Mesenchymal stem cell (in vitro differentiated cells and primary cell): ENCODE results near the gene CCDC149.

ENCODE experiments used
- DNase-seq: peaks from one replicate; pipeline ENCODE4 v3.0.0-alpha.2; 2013
- H2AFZ ChIP-seq: one replicate; pipeline ENCODE4 v1.6.1; 2013; ENCODE audit warnings: low read depth, mild to moderate bottlenecking, control low read depth, inconsistent platforms, low read length, moderate library complexity
- H2AK5ac ChIP-seq: 2 replicates; pipeline ENCODE4 v1.6.1; 2013; ENCODE audit warnings: low read length, moderate library complexity, mild to moderate bottlenecking, inconsistent platforms; ENCODE audit not compliant: severe bottlenecking
- H2BK120ac ChIP-seq: one replicate; pipeline ENCODE4 v1.6.1; 2013; ENCODE audit warnings: low read depth, mild to moderate bottlenecking, inconsistent platforms, low read length, moderate library complexity
- H2BK12ac ChIP-seq, 2 experiments: one replicate each; pipeline ENCODE4 v1.6.1; 2013; ENCODE audit warnings: inconsistent platforms in 2 of 2, low read length in 2 of 2, mild to moderate bottlenecking in 2 of 2, moderate library complexity in 2 of 2, control low read depth in 1 of 2
- H2BK15ac ChIP-seq: one replicate; pipeline ENCODE4 v1.6.1; 2013; ENCODE audit warnings: mild to moderate bottlenecking, low read depth, inconsistent platforms; ENCODE audit not compliant: poor library complexity, severe bottlenecking
- H2BK5ac ChIP-seq: 2 replicates; pipeline ENCODE4 v1.6.1; 2013; ENCODE audit warnings: low read depth, mild to moderate bottlenecking, low read length, control low read depth, inconsistent platforms; ENCODE audit not compliant: poor library complexity, severe bottlenecking
- H3K14ac ChIP-seq, 2 experiments: one replicate each; pipeline ENCODE4 v1.6.1; 2013; ENCODE audit warnings: inconsistent platforms in 2 of 2, low read length in 2 of 2, control low read depth in 1 of 2, mild to moderate bottlenecking in 1 of 2, moderate library complexity in 1 of 2
- H3K18ac ChIP-seq, 2 experiments: one replicate each; pipeline ENCODE4 v1.6.1; 2013; ENCODE audit warnings: inconsistent platforms in 2 of 2, low read length in 2 of 2, control low read depth in 1 of 2, low read depth in 1 of 2, mild to moderate bottlenecking in 1 of 2
- H3K23ac ChIP-seq, 2 experiments: one replicate each; pipeline ENCODE4 v1.6.1; 2013; ENCODE audit warnings: inconsistent platforms in 2 of 2, low read length in 2 of 2, mild to moderate bottlenecking in 2 of 2, moderate library complexity in 2 of 2, control low read depth in 1 of 2
- H3K27ac ChIP-seq: 2 replicates; pipeline ENCODE4 v1.5.1; 2013; ENCODE audit warnings: mild to moderate bottlenecking, moderate library complexity, low read length, control low read depth, inconsistent platforms; ENCODE audit not compliant: poor library complexity, severe bottlenecking
- H3K27me3 ChIP-seq, 2 experiments: 2 replicates each; pipeline versions ENCODE4 v1.6.1 to v1.7.0; 2013; ENCODE audit warnings: low read length in 2 of 2, mild to moderate bottlenecking in 2 of 2, moderate library complexity in 2 of 2, control low read depth in 1 of 2, inconsistent platforms in 1 of 2; ENCODE audit not compliant: control insufficient read depth in 1 of 2, insufficient read depth in 1 of 2
- H3K36me3 ChIP-seq, 2 experiments: 2 replicates each; pipeline versions ENCODE4 v1.6.1 to v1.7.0; 2013; ENCODE audit warnings: low read length in 2 of 2, control low read depth in 1 of 2, inconsistent platforms in 1 of 2, low read depth in 1 of 2, mild to moderate bottlenecking in 1 of 2; ENCODE audit not compliant: insufficient read depth in 2 of 2, control insufficient read depth in 1 of 2
- H3K4ac ChIP-seq, 2 experiments: one replicate each; pipeline ENCODE4 v1.6.1; 2013; ENCODE audit warnings: inconsistent platforms in 2 of 2, low read length in 2 of 2, mild to moderate bottlenecking in 2 of 2, moderate library complexity in 2 of 2, control low read depth in 1 of 2, low read depth in 1 of 2
- H3K4me1 ChIP-seq: 2 replicates; pipeline ENCODE4 v1.6.1; 2013; ENCODE audit warnings: low read depth, low read length, control low read depth; ENCODE audit not compliant: control insufficient read depth, insufficient read depth
- H3K4me2 ChIP-seq: 2 replicates; pipeline ENCODE4 v1.6.1; 2013; ENCODE audit warnings: low read length, mild to moderate bottlenecking, inconsistent platforms; ENCODE audit not compliant: poor library complexity, severe bottlenecking
- H3K4me3 ChIP-seq, 2 experiments: 2 replicates each; pipeline versions ENCODE4 v1.5.1 to v1.7.0; 2013; ENCODE audit warnings: low read length in 2 of 2, mild to moderate bottlenecking in 2 of 2, control low read depth in 1 of 2, low read depth in 1 of 2; ENCODE audit not compliant: insufficient read depth in 1 of 2
- H3K79me1 ChIP-seq: replicated peaks from 2 replicates; pipeline ENCODE4 v1.6.1; 2013; ENCODE audit warnings: mild to moderate bottlenecking, control low read depth, low read length, inconsistent platforms; ENCODE audit not compliant: poor library complexity, severe bottlenecking
- H3K9ac ChIP-seq: 2 replicates; pipeline ENCODE4 v1.7.0; 2013; ENCODE audit warnings: mild to moderate bottlenecking, low read length, moderate library complexity
- H3K9me3 ChIP-seq: 2 replicates; pipeline ENCODE4 v1.7.0; 2013; ENCODE audit warnings: mild to moderate bottlenecking, low read length; ENCODE audit not compliant: control insufficient read depth
- H4K8ac ChIP-seq: one replicate; pipeline ENCODE4 v1.6.1; 2013; ENCODE audit warnings: inconsistent platforms, mild to moderate bottlenecking, low read length, moderate library complexity
- H4K91ac ChIP-seq: one replicate; pipeline ENCODE4 v1.6.1; 2013; ENCODE audit warnings: mild to moderate bottlenecking, low read length, inconsistent platforms
- WGBS: methylation state at CpG from one replicate; pipeline ENCODE4 v1.1.7; 2013; ENCODE audit warnings: mixed read lengths; 5-methylcytosine and 5-hydroxymethylcytosine counted together

The CCDC149 gene

DNA sequence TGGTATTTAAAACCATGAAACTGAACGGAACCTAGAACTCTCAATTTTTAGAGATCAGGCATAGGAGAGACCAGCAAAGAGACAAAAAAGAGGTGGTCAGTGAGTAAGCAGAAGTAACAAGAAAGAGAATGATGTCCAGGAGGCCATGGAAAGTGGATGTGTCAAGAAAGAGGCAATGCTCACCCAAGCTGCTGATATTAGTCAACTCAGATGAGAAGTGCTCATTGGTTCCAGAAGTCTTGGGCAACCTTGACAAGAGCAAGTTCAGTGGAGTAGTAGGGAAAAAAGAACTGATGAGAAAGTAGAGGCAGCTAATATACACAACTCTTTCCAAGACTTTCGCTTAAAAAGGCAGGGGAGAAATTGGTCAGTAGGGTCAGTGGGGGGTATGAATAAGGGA is 23.0 kb upstream of the CCDC149 start:
- H4K91ac ChIP-seq, result no peak overlapping the region
- H2BK15ac ChIP-seq, result no peak overlapping the region
- no peak overlapping the region for H3K4me3 ChIP-seq
- H3K4me1 ChIP-seq, result no peaks in the 10 kb centered on the region
- no peaks in the 10 kb centered on the region for H3K36me3 ChIP-seq
- H2AFZ ChIP-seq, result no peak overlapping the region
- H3K4me2 ChIP-seq, result no peak overlapping the region
- no peak overlapping the region for H3K23ac ChIP-seq
- DNase-seq, result no peak
- no peak overlapping the region for H3K4ac ChIP-seq
- no peak overlapping the region for H4K8ac ChIP-seq
- no peak overlapping the region for H3K27ac ChIP-seq
- no peak overlapping the region for H2BK120ac ChIP-seq
- no peak overlapping the region for H2BK12ac ChIP-seq
- no peak overlapping the region for H2BK5ac ChIP-seq
- no peak overlapping the region for H2AK5ac ChIP-seq
- no peak overlapping the region for H3K18ac ChIP-seq
- no peak overlapping the region for H3K14ac ChIP-seq
- WGBS, result 83% methylated on average over 1 of the region's 2 CpGs
- no peaks in the 10 kb centered on the region for H3K27me3 ChIP-seq
- H3K9ac ChIP-seq, result no peak overlapping the region
- H3K79me1 ChIP-seq, result no peaks in the 10 kb centered on the region
- H3K9me3 ChIP-seq, result peaks cover 36% of the 10 kb centered on the region

DNA sequence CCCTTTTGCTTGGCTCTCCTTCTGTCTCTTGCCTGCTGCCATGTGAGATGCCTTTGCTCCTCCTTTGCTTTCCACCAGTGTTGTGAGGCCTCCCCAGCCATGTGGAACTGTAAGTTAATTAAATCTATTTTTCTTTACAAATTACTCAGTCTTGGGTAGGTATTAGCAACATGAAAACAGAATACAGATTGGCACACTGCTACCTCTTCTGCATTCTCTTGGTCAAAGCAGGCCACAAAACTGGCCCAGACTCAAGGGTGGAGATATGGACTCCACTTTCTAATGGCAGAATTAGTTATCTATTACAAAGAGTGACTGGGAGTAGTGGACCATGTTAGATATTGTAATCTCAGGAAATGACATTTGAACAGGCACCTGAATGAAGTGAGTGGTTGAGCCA is 21.5 kb upstream of the CCDC149 start:
- H4K8ac ChIP-seq, result no peak overlapping the region
- peaks cover 36% of the 10 kb centered on the region for H3K9me3 ChIP-seq
- H3K14ac ChIP-seq, result no peak overlapping the region
- no peak overlapping the region for H2AFZ ChIP-seq
- no peak overlapping the region for H2AK5ac ChIP-seq
- H4K91ac ChIP-seq, result no peak overlapping the region
- no peak overlapping the region for H3K23ac ChIP-seq
- no peak overlapping the region for H3K4me3 ChIP-seq
- H3K4ac ChIP-seq, result no peak overlapping the region
- no peak overlapping the region for H3K27ac ChIP-seq
- DNase-seq, result no peak
- no peaks in the 10 kb centered on the region for H3K36me3 ChIP-seq
- no peaks in the 10 kb centered on the region for H3K4me1 ChIP-seq
- H2BK15ac ChIP-seq, result no peak overlapping the region
- no peaks in the 10 kb centered on the region for H3K79me1 ChIP-seq
- H2BK12ac ChIP-seq, result no peak overlapping the region
- no peak overlapping the region for H3K9ac ChIP-seq
- peaks cover 0 to 3% of the 10 kb centered on the region in 2 experiments for H3K27me3 ChIP-seq
- no peak overlapping the region for H2BK120ac ChIP-seq
- no peak overlapping the region for H3K4me2 ChIP-seq
- no peak overlapping the region for H2BK5ac ChIP-seq
- no peak overlapping the region for H3K18ac ChIP-seq

DNA sequence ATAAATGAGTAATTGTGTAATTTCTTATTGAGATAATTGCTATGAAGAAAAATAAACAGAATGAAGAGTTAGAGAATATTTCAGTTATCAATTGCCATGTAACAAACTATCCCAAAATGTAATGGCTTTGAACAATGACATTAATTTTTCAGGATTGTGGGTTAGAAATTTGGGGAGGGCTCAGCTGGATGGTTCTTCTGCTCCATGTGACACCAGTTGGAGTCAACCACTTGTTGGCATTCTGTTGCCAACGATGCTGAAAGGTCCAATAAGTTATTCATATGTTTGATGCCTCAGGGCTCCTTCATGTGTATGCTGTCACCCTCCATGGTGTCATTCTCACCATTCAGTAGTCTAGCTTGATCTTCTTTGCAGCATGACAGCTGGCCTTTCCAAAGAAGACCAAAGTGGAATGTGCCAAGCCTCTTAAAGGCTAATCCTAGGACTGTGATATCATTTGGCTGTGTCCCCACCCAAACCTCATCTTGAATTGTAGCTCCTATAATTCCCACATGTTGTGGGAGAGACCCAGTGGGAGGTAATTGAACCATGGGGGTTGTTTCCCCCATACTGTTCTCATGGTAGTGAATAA is 20.9 kb upstream of the CCDC149 start:
- Histone ChIP-seq H3K4ac (no peak overlapping the region), H3K23ac (no peak overlapping the region), H4K91ac (no peak overlapping the region), H2BK15ac (no peak overlapping the region), H3K4me3 (no peak overlapping the region), H3K9me3 (peaks cover 36% of the 10 kb centered on the region), H3K4me2 (no peak overlapping the region), H3K27ac (no peak overlapping the region), H3K27me3 (peaks cover 0 to 7% of the 10 kb centered on the region in 2 experiments), H3K18ac (no peak overlapping the region), H3K9ac (no peak overlapping the region), H3K79me1 (no peaks in the 10 kb centered on the region), H4K8ac (no peak overlapping the region), H3K4me1 (no peaks in the 10 kb centered on the region), H3K36me3 (no peaks in the 10 kb centered on the region), H2BK5ac (no peak overlapping the region), H2BK120ac (no peak overlapping the region), H2AK5ac (no peak overlapping the region), H2AFZ (no peak overlapping the region), H2BK12ac (no peak overlapping the region), H3K14ac (no peak overlapping the region)
- DNase-seq, result no peak
- 18% methylated on average over 1 of the region's 1 CpG for WGBS

DNA sequence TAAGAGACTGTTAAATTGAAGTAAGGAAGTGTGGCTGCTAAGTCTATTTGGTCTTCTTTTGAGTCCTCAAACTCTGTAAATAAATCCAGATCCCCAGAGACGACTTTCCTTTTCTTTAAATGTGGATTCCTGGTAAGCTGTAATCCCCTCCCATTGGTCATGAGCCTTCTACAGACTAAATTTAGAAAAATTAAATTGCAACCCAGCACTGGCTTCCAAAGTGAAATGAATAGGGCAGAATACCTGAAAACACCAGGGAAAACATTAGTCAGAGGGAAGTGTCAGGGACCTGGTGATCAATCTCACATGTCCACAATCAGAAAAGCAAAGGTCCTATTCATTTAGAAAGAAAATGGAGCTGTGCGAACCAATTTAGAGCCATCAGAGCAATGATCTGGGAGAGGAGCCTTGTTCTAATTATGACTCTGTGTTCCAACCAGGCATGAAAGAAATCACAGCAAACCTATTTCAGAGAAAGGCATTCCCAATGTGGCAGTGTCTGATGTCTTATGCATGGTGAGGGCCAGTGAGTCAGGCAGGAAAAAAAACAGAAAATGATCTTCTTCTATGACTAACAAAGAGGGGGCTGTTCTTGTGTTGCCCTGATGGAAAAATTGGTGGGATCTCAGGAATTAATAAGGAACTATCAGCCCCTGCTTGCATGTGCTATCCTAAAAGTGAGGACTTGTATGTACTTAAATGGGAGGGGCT is 19.8 kb upstream of the CCDC149 start:
- WGBS, result 68% methylated on average over 2 of the region's 2 CpGs

More for the DNA sequence above, 19.8 kb upstream of the CCDC149 start:
- H3K27me3 ChIP-seq, result peaks cover 5 to 13% of the 10 kb centered on the region in 2 experiments
- no peaks in the 10 kb centered on the region for H3K4me1 ChIP-seq
- H3K79me1 ChIP-seq, result no peaks in the 10 kb centered on the region
- no peak overlapping the region for H3K4me3 ChIP-seq
- H3K14ac ChIP-seq, result no peak overlapping the region
- H2AFZ ChIP-seq, result no peak overlapping the region
- H3K4ac ChIP-seq, result no peak overlapping the region
- no peak overlapping the region for H2BK12ac ChIP-seq
- peaks cover 36% of the 10 kb centered on the region for H3K9me3 ChIP-seq
- no peak overlapping the region for H3K4me2 ChIP-seq
- H2BK5ac ChIP-seq, result no peak overlapping the region
- no peaks in the 10 kb centered on the region for H3K36me3 ChIP-seq
- H3K27ac ChIP-seq, result no peak overlapping the region
- H2BK15ac ChIP-seq, result no peak overlapping the region
- no peak overlapping the region for H4K8ac ChIP-seq
- H3K18ac ChIP-seq, result no peak overlapping the region
- H3K23ac ChIP-seq, result no peak overlapping the region
- no peak overlapping the region for H4K91ac ChIP-seq
- no peak for DNase-seq
- no peak overlapping the region for H3K9ac ChIP-seq
- H2AK5ac ChIP-seq, result no peak overlapping the region
- H2BK120ac ChIP-seq, result no peak overlapping the region
